SK-N-SH treated with all-trans-retinoic acid at 6 μM for 48 hours (cell line): Measurements from ENCODE around the gene MAFF.
A peak's percentile ranks its signal among the peaks of the same experiment; 100 is the strongest.

Experiments used
- ATAC-seq: fragments of 200-7000 bp; cut with Tn5 transposase; 3 replicates; pipeline ENCODE4 v1.9.1; 2020; ENCODE audit warnings: mild to moderate bottlenecking, moderate library complexity
- ARNTL ChIP-seq: fragments of 450-650 bp; formaldehyde crosslinking; IDR thresholded peaks from 2 replicates; pipeline ENCODE4 v1.5.0; 2020; ENCODE audit warnings: low read depth, mild to moderate bottlenecking, moderate library complexity, borderline replicate concordance
- BACH2 ChIP-seq: fragments of 250-450 bp; sonication (Bioruptor Pico); IDR thresholded peaks from 2 replicates; pipeline ENCODE4 v1.9.0; 2021; ENCODE audit warnings: mild to moderate bottlenecking, borderline replicate concordance
- CSDC2 ChIP-seq: fragments of 250-450 bp; sonication (Bioruptor Pico); IDR thresholded peaks from 2 replicates; pipeline ENCODE4 v1.5.0; 2020; ENCODE audit warnings: mild to moderate bottlenecking, moderate library complexity
- GLIS3 ChIP-seq: fragments of 250-450 bp; sonication (Bioruptor Pico); IDR thresholded peaks from 2 replicates; pipeline ENCODE4 v1.5.0; 2020; ENCODE audit warnings: mild to moderate bottlenecking, moderate library complexity
- ISL1 ChIP-seq: fragments of 250-450 bp; sonication (Bioruptor Pico); IDR thresholded peaks from 2 replicates; pipeline ENCODE4 v2.1.2; 2022; ENCODE audit warnings: mild to moderate bottlenecking, moderate library complexity
- OSR1 ChIP-seq: fragments of 250-450 bp; sonication (Bioruptor Pico); IDR thresholded peaks from 2 replicates; pipeline ENCODE4 v1.8.0; 2022; ENCODE audit warnings: moderate library complexity, mild to moderate bottlenecking, inconsistent platforms
- RARB ChIP-seq: fragments of 250-450 bp; sonication (Bioruptor Pico); IDR thresholded peaks from 2 replicates; pipeline ENCODE4 v1.8.0; 2021; ENCODE audit warnings: mild to moderate bottlenecking, moderate library complexity
- SNAI2 ChIP-seq: fragments of 250-450 bp; sonication (Bioruptor Pico); IDR thresholded peaks from 2 replicates; pipeline ENCODE4 v1.5.0; 2020; ENCODE audit warnings: mild to moderate bottlenecking, moderate library complexity
- TCF4 ChIP-seq: fragments of 250-450 bp; sonication (Bioruptor Pico); IDR thresholded peaks from 2 replicates; pipeline ENCODE4 v1.8.0; 2021; ENCODE audit warnings: mild to moderate bottlenecking, moderate library complexity, borderline replicate concordance
- TOX ChIP-seq: fragments of 250-450 bp; sonication (Bioruptor Pico); IDR thresholded peaks from 2 replicates; pipeline ENCODE4 v1.8.0; 2021; ENCODE audit warnings: mild to moderate bottlenecking, moderate library complexity, borderline replicate concordance
- ZC3H10 ChIP-seq: fragments of 250-450 bp; sonication (Bioruptor Pico); IDR thresholded peaks from 2 replicates; pipeline ENCODE4 v1.5.1; 2021; ENCODE audit warnings: mild to moderate bottlenecking, moderate library complexity
- ZFP30 ChIP-seq: fragments of 450-650 bp; formaldehyde crosslinking; IDR thresholded peaks from 2 replicates; pipeline ENCODE4 v1.5.0; 2022; ENCODE audit warnings: mild to moderate bottlenecking, moderate library complexity
- ZNF565 ChIP-seq: fragments of 450-650 bp; formaldehyde crosslinking; conservative IDR thresholded peaks from 2 replicates; pipeline ENCODE4 v1.5.0; 2020; ENCODE audit warnings: low read depth, mild to moderate bottlenecking, moderate library complexity
- ZNF70 ChIP-seq: fragments of 450-650 bp; formaldehyde crosslinking; IDR thresholded peaks from 2 replicates; pipeline ENCODE4 v1.5.0; 2020; ENCODE audit warnings: mild to moderate bottlenecking, moderate library complexity
- ZNF8 ChIP-seq: fragments of 450-650 bp; formaldehyde crosslinking; IDR thresholded peaks from 2 replicates; pipeline ENCODE4 v1.5.0; 2020; ENCODE audit warnings: mild to moderate bottlenecking, moderate library complexity
- TF ChIP-seq, protein P1 (sequence below): fragments of 250-450 bp; sonication (Bioruptor Pico); IDR thresholded peaks from 2 replicates; pipeline ENCODE4 v1.8.0; 2021; ENCODE audit warnings: low read depth, mild to moderate bottlenecking, moderate library complexity, borderline replicate concordance
- TF ChIP-seq, protein P2 (sequence below): fragments of 250-450 bp; sonication (Bioruptor Pico); IDR thresholded peaks from 2 replicates; pipeline ENCODE4 v1.5.0; 2020; ENCODE audit warnings: mild to moderate bottlenecking, moderate library complexity
- TF ChIP-seq, protein P3 (sequence below): fragments of 250-450 bp; sonication (Bioruptor Pico); IDR thresholded peaks from 2 replicates; pipeline ENCODE4 v1.5.1; 2020; ENCODE audit warnings: low read depth, mild to moderate bottlenecking, moderate library complexity

The MAFF gene

DNA sequence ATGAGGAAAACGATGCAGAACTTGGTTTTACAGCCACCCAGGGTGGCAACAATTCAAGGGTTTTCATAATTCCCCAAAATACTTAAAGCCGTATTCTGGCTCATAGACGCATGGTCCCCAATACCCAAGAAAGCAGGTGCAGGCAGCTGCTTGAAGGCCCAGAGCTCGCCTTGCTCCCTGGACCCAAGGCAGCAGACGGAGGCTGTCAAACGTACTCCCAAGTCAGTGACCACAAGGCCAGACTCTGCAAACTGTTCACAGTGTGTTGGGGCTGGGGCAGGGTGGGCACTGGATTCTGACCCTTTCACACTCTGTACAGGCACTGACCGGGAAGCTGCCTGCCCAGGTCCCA is 49.5 kb downstream of the MAFF start:
- ATAC-seq: no peak
- TF ChIP-seq ZFP30 (no peak), ISL1 (CRISPR knock-in tag) (no peak), ZC3H10 (CRISPR knock-in tag) (no peak)

DNA sequence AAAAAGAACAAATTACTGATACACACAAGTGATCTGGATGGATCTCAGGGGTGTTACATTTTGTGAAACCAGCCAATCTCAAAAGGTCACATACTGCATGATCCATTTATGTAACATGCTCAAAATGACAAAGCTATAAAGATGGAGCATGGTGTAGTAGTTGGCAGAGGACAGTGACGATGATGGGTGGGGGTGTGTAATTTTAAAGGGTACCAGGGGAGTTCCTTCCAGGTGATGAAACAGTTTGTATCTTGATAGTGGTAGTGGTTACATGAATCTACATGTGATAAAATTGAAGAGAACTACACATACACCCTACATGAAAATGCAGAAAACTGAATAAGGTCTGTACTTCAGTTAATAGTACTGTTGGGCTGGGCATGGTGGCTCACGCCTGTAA is 53.9 kb downstream of the MAFF start:
- TF ChIP-seq, protein P1, sequence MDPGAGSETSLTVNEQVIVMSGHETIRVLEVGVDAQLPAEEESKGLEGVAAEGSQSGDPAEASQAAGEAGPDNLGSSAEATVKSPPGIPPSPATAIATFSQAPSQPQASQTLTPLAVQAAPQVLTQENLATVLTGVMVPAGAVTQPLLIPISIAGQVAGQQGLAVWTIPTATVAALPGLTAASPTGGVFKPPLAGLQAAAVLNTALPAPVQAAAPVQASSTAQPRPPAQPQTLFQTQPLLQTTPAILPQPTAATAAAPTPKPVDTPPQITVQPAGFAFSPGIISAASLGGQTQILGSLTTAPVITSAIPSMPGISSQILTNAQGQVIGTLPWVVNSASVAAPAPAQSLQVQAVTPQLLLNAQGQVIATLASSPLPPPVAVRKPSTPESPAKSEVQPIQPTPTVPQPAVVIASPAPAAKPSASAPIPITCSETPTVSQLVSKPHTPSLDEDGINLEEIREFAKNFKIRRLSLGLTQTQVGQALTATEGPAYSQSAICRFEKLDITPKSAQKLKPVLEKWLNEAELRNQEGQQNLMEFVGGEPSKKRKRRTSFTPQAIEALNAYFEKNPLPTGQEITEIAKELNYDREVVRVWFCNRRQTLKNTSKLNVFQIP (CRISPR knock-in tag): no peak
- TF ChIP-seq RARB (no peak), ZNF8 (CRISPR knock-in tag) (no peak), ZNF565 (CRISPR knock-in tag) (no peak), CSDC2 (CRISPR knock-in tag) (no peak), ZFP30 (no peak), ARNTL (CRISPR knock-in tag) (no peak), GLIS3 (CRISPR knock-in tag) (no peak), ZC3H10 (CRISPR knock-in tag) (no peak), ZNF70 (CRISPR knock-in tag) (no peak)
- TF ChIP-seq, protein P2, sequence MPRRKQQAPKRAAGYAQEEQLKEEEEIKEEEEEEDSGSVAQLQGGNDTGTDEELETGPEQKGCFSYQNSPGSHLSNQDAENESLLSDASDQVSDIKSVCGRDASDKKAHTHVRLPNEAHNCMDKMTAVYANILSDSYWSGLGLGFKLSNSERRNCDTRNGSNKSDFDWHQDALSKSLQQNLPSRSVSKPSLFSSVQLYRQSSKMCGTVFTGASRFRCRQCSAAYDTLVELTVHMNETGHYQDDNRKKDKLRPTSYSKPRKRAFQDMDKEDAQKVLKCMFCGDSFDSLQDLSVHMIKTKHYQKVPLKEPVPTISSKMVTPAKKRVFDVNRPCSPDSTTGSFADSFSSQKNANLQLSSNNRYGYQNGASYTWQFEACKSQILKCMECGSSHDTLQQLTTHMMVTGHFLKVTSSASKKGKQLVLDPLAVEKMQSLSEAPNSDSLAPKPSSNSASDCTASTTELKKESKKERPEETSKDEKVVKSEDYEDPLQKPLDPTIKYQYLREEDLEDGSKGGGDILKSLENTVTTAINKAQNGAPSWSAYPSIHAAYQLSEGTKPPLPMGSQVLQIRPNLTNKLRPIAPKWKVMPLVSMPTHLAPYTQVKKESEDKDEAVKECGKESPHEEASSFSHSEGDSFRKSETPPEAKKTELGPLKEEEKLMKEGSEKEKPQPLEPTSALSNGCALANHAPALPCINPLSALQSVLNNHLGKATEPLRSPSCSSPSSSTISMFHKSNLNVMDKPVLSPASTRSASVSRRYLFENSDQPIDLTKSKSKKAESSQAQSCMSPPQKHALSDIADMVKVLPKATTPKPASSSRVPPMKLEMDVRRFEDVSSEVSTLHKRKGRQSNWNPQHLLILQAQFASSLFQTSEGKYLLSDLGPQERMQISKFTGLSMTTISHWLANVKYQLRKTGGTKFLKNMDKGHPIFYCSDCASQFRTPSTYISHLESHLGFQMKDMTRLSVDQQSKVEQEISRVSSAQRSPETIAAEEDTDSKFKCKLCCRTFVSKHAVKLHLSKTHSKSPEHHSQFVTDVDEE (CRISPR knock-in tag): no peak
- ATAC-seq: no peak

DNA sequence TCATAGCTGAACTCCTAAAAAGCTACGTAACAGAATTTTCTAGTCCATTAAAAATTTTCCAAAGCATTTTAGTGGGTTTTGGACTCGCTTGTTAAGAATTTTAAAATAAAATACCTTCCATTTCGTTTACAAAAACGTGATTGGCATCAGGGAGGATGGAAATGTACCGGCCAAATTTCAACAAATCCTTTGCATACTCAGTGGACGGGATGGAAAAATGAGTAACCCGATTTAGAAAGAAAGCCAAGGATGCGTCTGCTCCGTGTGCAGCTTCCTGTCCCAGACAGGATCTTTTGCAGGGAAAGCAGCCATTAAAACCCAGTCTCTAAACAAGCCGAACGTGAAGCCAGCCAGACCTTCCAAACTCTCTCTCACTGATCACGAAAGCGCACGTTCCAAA is 55.4 kb downstream of the MAFF start:
- peak; percentile 69 for ATAC-seq

DNA sequence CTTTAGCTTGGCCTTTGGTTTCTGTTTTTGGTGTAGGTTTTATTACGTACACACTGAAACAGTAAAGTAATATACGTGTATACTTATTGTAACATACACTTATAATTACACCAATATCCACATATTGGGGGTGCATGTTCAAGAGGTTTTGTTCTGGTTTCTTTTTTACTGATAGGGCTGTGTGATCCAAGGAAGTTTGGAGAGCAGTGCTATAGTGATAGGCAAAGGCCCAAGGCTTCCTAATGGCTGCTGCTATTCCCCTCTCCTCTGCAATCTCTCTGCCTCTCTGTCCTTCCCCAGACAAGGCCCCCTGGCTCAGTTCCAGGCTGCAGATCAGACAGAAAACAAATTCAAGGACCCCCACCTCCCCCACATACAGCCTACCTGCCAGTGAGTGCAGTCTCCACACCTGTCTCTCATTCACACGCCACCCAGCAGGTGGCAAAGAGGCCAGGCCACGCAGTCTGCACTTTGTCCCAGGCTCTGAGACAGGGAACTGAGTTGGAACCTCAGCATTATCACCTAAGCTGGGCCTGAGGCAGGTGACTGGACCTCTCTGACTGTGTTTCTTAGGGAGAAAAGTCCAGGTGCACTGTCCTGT is 56.0 kb downstream of the MAFF start:
- peak; percentile 57 for ATAC-seq
- TF ChIP-seq SNAI2 (CRISPR knock-in tag) (no peak), ISL1 (CRISPR knock-in tag) (no peak), TCF4 (CRISPR knock-in tag) (no peak)
- TF ChIP-seq, protein P3, sequence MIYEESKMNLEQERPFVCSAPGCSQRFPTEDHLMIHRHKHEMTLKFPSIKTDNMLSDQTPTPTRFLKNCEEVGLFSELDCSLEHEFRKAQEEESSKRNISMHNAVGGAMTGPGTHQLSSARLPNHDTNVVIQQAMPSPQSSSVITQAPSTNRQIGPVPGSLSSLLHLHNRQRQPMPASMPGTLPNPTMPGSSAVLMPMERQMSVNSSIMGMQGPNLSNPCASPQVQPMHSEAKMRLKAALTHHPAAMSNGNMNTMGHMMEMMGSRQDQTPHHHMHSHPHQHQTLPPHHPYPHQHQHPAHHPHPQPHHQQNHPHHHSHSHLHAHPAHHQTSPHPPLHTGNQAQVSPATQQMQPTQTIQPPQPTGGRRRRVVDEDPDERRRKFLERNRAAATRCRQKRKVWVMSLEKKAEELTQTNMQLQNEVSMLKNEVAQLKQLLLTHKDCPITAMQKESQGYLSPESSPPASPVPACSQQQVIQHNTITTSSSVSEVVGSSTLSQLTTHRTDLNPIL (CRISPR knock-in tag): no peak

More for the DNA sequence above, 55.4 kb downstream of the MAFF start:
- TF ChIP-seq BACH2 (CRISPR knock-in tag) (no peak), ISL1 (CRISPR knock-in tag) (no peak), OSR1 (CRISPR knock-in tag) (no peak), RARB (no peak), ZNF565 (CRISPR knock-in tag) (no peak), SNAI2 (CRISPR knock-in tag) (no peak), TOX (CRISPR knock-in tag) (no peak), ARNTL (CRISPR knock-in tag) (no peak)
- TF ChIP-seq, protein P1 (CRISPR knock-in tag): no peak
- TF ChIP-seq, protein P2 (CRISPR knock-in tag): no peak
